Suprapubic skin (tissue), 4 donors: Measurements from ENCODE around the gene GNG10. TPM values are rescaled to one million over a fixed set of nuclear protein-coding genes. Genes with fewer than 3 reads are reported as not detected.

Experiments
- DNase-seq, 2 donors: peaks; one replicate each; pipeline ENCODE4 v3.0.0-alpha.2; 2019; ENCODE audit warnings: low spot score in 2 of 2
- H3K27ac ChIP-seq: fragments of 200-600 bp; sonication (generic); one replicate; pipeline ENCODE4 v1.5.1; 2019
- H3K27me3 ChIP-seq: fragments of 200-600 bp; sonication (generic); one replicate; pipeline ENCODE4 v1.5.1; 2019
- H3K36me3 ChIP-seq: fragments of 200-600 bp; sonication (generic); one replicate; pipeline ENCODE4 v1.5.1; 2019
- H3K4me1 ChIP-seq: fragments of 200-600 bp; sonication (generic); one replicate; pipeline ENCODE4 v1.5.1; 2019
- H3K4me3 ChIP-seq: fragments of 200-600 bp; sonication (generic); one replicate; pipeline ENCODE4 v1.5.1; 2019; ENCODE audit warnings: mild to moderate bottlenecking
- H3K9me3 ChIP-seq: fragments of 200-600 bp; sonication (generic); one replicate; pipeline ENCODE4 v1.5.1; 2019
- CTCF ChIP-seq, 2 donors: fragments of 200-600 bp in 1 of 2; fragments of 450-650 bp in 1 of 2; sonication (generic) in 1 of 2; IDR thresholded peaks; one replicate each; pipeline ENCODE4 v1.5.1; 2016 to 2019; ENCODE audit warnings: antibody characterized with exemption in 2 of 2, mild to moderate bottlenecking in 1 of 2, moderate library complexity in 1 of 2
- EP300 ChIP-seq: sonication (generic); formaldehyde crosslinking; IDR thresholded peaks from one replicate; pipeline ENCODE4 v1.6.1; 2017; ENCODE audit warnings: antibody characterized with exemption
- POLR2A ChIP-seq, 2 donors: fragments of 450-650 bp; IDR thresholded peaks; one replicate each; pipeline ENCODE4 v1.6.1; 2017; ENCODE audit warnings: antibody characterized with exemption in 2 of 2, mild to moderate bottlenecking in 2 of 2, moderate library complexity in 2 of 2
- POLR2AphosphoS5 ChIP-seq, 3 donors: sonication (generic); formaldehyde crosslinking; IDR thresholded peaks; one replicate each; pipeline ENCODE4 v1.6.1; 2017; ENCODE audit warnings: antibody characterized with exemption in 3 of 3
- WGBS: methylation state at CpG from one replicate; pipeline ENCODE4 v1.1.5; 2018; 5-methylcytosine and 5-hydroxymethylcytosine counted together
- total RNA-seq, 4 donors: library from RNA; depleted of rRNA; stranded (reverse); fragments of >200 nt; gene quantifications; one replicate each; pipeline ENCODE4 v1.1.0, GENCODE V29; 2016

Gene GNG10
- total RNA-seq, 4 donors from 2014 or later: 15.1 to 21.6 (median 19.1) TPM

- TF ChIP-seq POLR2AphosphoS5 (IDR thresholded peaks at IDR 0.05): no peak
- TF ChIP-seq CTCF (IDR thresholded peaks at IDR 0.05): no peak
- TF ChIP-seq POLR2A (IDR thresholded peaks at IDR 0.05): no peak
- TF ChIP-seq EP300: no peak
- Histone ChIP-seq H3K27me3 (no peaks in the 10 kb centered on the region), H3K9me3 (no peaks in the 10 kb centered on the region), H3K4me3 (no peak overlapping the region), H3K36me3 (peaks cover 8% of the 10 kb centered on the region), H3K27ac (no peak overlapping the region), H3K4me1 (no peaks in the 10 kb centered on the region)
- no peak for DNase-seq
- WGBS: 97% methylated on average over 3 of the region's 3 CpGs
Measured at GRCh38 chr9:111676116-111676515, 14.7 kb downstream of the GNG10 start.

- no peak for TF ChIP-seq POLR2A (IDR thresholded peaks at IDR 0.05)
- TF ChIP-seq POLR2AphosphoS5 (IDR thresholded peaks at IDR 0.05): no peak
- TF ChIP-seq CTCF (IDR thresholded peaks at IDR 0.05): no peak
- TF ChIP-seq EP300: no peak
- no peak overlapping the region for H3K4me3 ChIP-seq
- no peak overlapping the region for H3K27ac ChIP-seq
- no peaks in the 10 kb centered on the region for H3K27me3 ChIP-seq
- 94% methylated on average over 5 of the region's 5 CpGs for WGBS
- no peaks in the 10 kb centered on the region for H3K4me1 ChIP-seq
- H3K36me3 ChIP-seq: peaks cover 8% of the 10 kb centered on the region
- H3K9me3 ChIP-seq: no peaks in the 10 kb centered on the region
- DNase-seq: no peak
Measured at GRCh38 chr9:111678293-111678692, 16.9 kb downstream of the GNG10 start.

- H3K36me3 ChIP-seq: peaks cover 8% of the 10 kb centered on the region
- H3K4me1 ChIP-seq: no peaks in the 10 kb centered on the region
- no peaks in the 10 kb centered on the region for H3K27me3 ChIP-seq
- TF ChIP-seq POLR2AphosphoS5 (IDR thresholded peaks at IDR 0.05) (no peak), EP300 (no peak), POLR2A (IDR thresholded peaks at IDR 0.05) (no peak)
- no peak for DNase-seq
- no peak overlapping the region for H3K27ac ChIP-seq
- no peak overlapping the region for H3K4me3 ChIP-seq
- no peaks in the 10 kb centered on the region for H3K9me3 ChIP-seq
- 97% methylated on average over 6 of the region's 6 CpGs for WGBS
Measured at GRCh38 chr9:111679199-111679598, 17.8 kb downstream of the GNG10 start.

- Histone ChIP-seq H3K4me3 (no peak overlapping the region), H3K36me3 (peaks cover under 1% of the 10 kb centered on the region), H3K27ac (no peak overlapping the region), H3K9me3 (no peaks in the 10 kb centered on the region), H3K4me1 (no peaks in the 10 kb centered on the region), H3K27me3 (no peaks in the 10 kb centered on the region)
- DNase-seq: no peak
- TF ChIP-seq POLR2AphosphoS5 (IDR thresholded peaks at IDR 0.05): no peak
- TF ChIP-seq CTCF (IDR thresholded peaks at IDR 0.05): no peak
- TF ChIP-seq EP300: no peak
- TF ChIP-seq POLR2A (IDR thresholded peaks at IDR 0.05): no peak
- WGBS: 96% methylated on average over 1 of the region's 1 CpG
Measured at GRCh38 chr9:111683392-111683791, 22.0 kb downstream of the GNG10 start.

GRCh38 chr9:111691672-111692329 is 30.4 kb downstream of the GNG10 start:
- H3K27me3 ChIP-seq: no peaks in the 10 kb centered on the region
- no peak overlapping the region for H3K4me3 ChIP-seq
- no peaks in the 10 kb centered on the region for H3K9me3 ChIP-seq
- TF ChIP-seq CTCF (IDR thresholded peaks at IDR 0.05): peak in 1 of 2 donors; percentile 6
- TF ChIP-seq POLR2A (IDR thresholded peaks at IDR 0.05): no peak
- TF ChIP-seq POLR2AphosphoS5 (IDR thresholded peaks at IDR 0.05): no peak
- TF ChIP-seq EP300: no peak
- DNase-seq: no peak
- H3K4me1 ChIP-seq: no peaks in the 10 kb centered on the region
- no peaks in the 10 kb centered on the region for H3K36me3 ChIP-seq
- H3K27ac ChIP-seq: no peak overlapping the region
- WGBS: 44% methylated on average over 5 of the region's 5 CpGs

- Histone ChIP-seq H3K27me3 (no peaks in the 10 kb centered on the region), H3K27ac (no peak overlapping the region), H3K4me1 (no peaks in the 10 kb centered on the region), H3K9me3 (no peaks in the 10 kb centered on the region), H3K4me3 (no peak overlapping the region), H3K36me3 (no peaks in the 10 kb centered on the region)
- TF ChIP-seq CTCF (IDR thresholded peaks at IDR 0.05): no peak
- TF ChIP-seq EP300: no peak
- no peak for TF ChIP-seq POLR2A (IDR thresholded peaks at IDR 0.05)
- no peak for TF ChIP-seq POLR2AphosphoS5 (IDR thresholded peaks at IDR 0.05)
- DNase-seq: no peak
Measured at GRCh38 chr9:111696796-111697195, 35.4 kb downstream of the GNG10 start.
